ENCODE data around the gene FOXE1. TPM values are rescaled to one million over a fixed set of nuclear protein-coding genes. Genes with fewer than 3 reads are reported as not detected.

Gene FOXE1
- total and polyA plus RNA-seq, 2 of the 13 experiments (the other 11 are each of a cell fraction or from before 2014, with no cell fraction given), result not detected

DNA sequence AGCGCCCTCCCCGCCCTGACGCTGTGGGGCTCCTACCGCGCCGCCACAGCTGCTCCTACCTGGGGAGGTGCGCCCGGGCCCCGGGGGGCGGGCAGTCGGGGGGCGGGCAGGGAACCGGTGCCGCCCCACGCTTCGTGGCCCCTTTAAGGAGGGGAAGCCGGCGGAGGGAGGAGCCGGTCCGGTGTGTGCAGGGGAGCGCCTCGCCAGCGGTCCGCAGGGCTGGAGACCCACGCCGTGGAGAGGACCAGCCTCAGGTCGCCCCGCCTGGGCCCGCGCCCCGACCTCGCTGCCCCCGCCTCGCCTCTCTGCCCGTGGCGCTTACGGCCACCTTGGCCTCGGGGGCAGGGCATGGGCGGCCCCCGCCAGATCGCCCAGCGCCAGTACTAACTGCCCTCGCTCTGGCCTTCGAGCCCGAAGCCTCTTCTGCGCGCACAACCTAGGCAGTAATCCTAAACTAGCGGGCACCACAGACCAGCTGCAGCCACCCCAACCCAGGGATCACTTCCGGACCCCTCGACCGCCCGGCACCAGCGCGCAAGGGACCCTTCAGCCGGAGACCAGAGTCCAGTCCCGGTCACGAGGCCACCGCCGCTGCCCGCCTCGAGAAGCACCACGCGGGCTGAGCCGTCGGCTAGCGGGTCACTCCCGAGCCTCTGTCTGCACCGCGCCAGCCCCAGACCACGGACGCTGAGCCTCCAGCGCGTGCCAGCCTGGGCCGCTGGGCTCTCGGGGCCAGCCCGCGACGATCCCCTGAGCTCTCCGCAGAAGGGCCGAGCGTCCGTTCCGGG is at the start of gene FOXE1 (continued):
- TF ChIP-seq EED (CRISPR knock-in tag; IDR thresholded peaks at IDR 0.05) (0 out of 2 replicates have a peak, but pooled peaks have one; percentile 21), ZNF430 (CRISPR knock-in tag; IDR thresholded peaks at IDR 0.05) (no peak), SALL1 (CRISPR knock-in tag; IDR thresholded peaks at IDR 0.05) (peak; percentile 21; the same call in 1 of the 2 replicates), ZNF484 (CRISPR knock-in tag; IDR thresholded peaks at IDR 0.05; ENCODE audit: borderline replicate concordance, low read depth) (no peak), NFKB2 (CRISPR knock-in tag; IDR thresholded peaks at IDR 0.05; ENCODE audit: borderline replicate concordance) (peak; percentile 23; the same call in 1 of the 2 replicates), SNAI1 (CRISPR knock-in tag; IDR thresholded peaks at IDR 0.05; ENCODE audit: borderline replicate concordance) (no peak), ZFX (CRISPR knock-in tag; IDR thresholded peaks at IDR 0.05; ENCODE audit: low read depth) (0 out of 2 replicates have a peak, but pooled peaks have one; percentile 19), SETDB1 (CRISPR knock-in tag; IDR thresholded peaks at IDR 0.05; ENCODE audit: borderline replicate concordance) (no peak), ZSCAN25 (CRISPR knock-in tag; IDR thresholded peaks at IDR 0.05) (0 out of 2 replicates have a peak, but pooled peaks have one; percentile 34), ZNF777 (CRISPR knock-in tag; IDR thresholded peaks at IDR 0.05) (peak; percentile 78), ZNF12 (CRISPR knock-in tag; IDR thresholded peaks at IDR 0.05) (no peak), NPAS2 (CRISPR knock-in tag; IDR thresholded peaks at IDR 0.05; ENCODE audit: borderline replicate concordance) (no peak), ZNF749 (CRISPR knock-in tag; IDR thresholded peaks at IDR 0.05; ENCODE audit: borderline replicate concordance) (no peak)
- TF ChIP-seq, protein P1, sequence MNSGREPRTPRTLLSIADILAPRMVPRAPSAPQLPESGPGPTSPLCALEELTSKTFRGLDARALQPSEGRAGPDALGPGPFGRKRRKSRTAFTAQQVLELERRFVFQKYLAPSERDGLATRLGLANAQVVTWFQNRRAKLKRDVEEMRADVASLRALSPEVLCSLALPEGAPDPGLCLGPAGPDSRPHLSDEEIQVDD (CRISPR knock-in tag; IDR thresholded peaks at IDR 0.05; ENCODE audit: borderline replicate concordance), result no peak
- TF ChIP-seq, protein P2, sequence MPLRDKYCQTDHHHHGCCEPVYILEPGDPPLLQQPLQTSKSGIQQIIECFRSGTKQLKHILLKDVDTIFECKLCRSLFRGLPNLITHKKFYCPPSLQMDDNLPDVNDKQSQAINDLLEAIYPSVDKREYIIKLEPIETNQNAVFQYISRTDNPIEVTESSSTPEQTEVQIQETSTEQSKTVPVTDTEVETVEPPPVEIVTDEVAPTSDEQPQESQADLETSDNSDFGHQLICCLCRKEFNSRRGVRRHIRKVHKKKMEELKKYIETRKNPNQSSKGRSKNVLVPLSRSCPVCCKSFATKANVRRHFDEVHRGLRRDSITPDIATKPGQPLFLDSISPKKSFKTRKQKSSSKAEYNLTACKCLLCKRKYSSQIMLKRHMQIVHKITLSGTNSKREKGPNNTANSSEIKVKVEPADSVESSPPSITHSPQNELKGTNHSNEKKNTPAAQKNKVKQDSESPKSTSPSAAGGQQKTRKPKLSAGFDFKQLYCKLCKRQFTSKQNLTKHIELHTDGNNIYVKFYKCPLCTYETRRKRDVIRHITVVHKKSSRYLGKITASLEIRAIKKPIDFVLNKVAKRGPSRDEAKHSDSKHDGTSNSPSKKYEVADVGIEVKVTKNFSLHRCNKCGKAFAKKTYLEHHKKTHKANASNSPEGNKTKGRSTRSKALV (CRISPR knock-in tag; IDR thresholded peaks at IDR 0.05), result peak; percentile 77; the same call in 1 of the 2 replicates
- TF ChIP-seq, protein P3, sequence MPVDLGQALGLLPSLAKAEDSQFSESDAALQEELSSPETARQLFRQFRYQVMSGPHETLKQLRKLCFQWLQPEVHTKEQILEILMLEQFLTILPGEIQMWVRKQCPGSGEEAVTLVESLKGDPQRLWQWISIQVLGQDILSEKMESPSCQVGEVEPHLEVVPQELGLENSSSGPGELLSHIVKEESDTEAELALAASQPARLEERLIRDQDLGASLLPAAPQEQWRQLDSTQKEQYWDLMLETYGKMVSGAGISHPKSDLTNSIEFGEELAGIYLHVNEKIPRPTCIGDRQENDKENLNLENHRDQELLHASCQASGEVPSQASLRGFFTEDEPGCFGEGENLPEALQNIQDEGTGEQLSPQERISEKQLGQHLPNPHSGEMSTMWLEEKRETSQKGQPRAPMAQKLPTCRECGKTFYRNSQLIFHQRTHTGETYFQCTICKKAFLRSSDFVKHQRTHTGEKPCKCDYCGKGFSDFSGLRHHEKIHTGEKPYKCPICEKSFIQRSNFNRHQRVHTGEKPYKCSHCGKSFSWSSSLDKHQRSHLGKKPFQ (CRISPR knock-in tag; IDR thresholded peaks at IDR 0.05; ENCODE audit: insufficient replicate concordance), result no peak
- TF ChIP-seq, protein P4, sequence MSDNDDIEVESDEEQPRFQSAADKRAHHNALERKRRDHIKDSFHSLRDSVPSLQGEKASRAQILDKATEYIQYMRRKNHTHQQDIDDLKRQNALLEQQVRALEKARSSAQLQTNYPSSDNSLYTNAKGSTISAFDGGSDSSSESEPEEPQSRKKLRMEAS (IDR thresholded peaks at IDR 0.05), result peak; percentile 60
- TF ChIP-seq, protein P5, sequence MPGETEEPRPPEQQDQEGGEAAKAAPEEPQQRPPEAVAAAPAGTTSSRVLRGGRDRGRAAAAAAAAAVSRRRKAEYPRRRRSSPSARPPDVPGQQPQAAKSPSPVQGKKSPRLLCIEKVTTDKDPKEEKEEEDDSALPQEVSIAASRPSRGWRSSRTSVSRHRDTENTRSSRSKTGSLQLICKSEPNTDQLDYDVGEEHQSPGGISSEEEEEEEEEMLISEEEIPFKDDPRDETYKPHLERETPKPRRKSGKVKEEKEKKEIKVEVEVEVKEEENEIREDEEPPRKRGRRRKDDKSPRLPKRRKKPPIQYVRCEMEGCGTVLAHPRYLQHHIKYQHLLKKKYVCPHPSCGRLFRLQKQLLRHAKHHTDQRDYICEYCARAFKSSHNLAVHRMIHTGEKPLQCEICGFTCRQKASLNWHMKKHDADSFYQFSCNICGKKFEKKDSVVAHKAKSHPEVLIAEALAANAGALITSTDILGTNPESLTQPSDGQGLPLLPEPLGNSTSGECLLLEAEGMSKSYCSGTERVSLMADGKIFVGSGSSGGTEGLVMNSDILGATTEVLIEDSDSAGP (CRISPR knock-in tag; IDR thresholded peaks at IDR 0.05; ENCODE audit: borderline replicate concordance), result peak; percentile 61; the same call in 1 of the 2 replicates
